Osteoblast (primary cell): Measurements from ENCODE around the gene TMBIM1. TPM values are rescaled to one million over a fixed set of nuclear protein-coding genes. Genes with fewer than 3 reads are reported as not detected.

Experiments used
- DNase-seq: peaks from one replicate; pipeline ENCODE4 v3.0.0; 2011; ENCODE audit warnings: low spot score, mixed read lengths; ENCODE audit not compliant: insufficient read length; ENCODE audit errors: missing footprints
- H2AFZ ChIP-seq: 2 replicates; pipeline ENCODE4 v1.6.0; 2011; ENCODE audit warnings: mild to moderate bottlenecking, low read length
- H3K27ac ChIP-seq: 2 replicates; pipeline ENCODE4 v1.5.1; 2011; ENCODE audit warnings: mild to moderate bottlenecking, low read depth, low read length, moderate library complexity
- H3K27me3 ChIP-seq: 2 replicates; pipeline ENCODE4 v1.6.0; 2012; ENCODE audit warnings: mild to moderate bottlenecking, control low read depth, inconsistent platforms, low read length, moderate library complexity; ENCODE audit not compliant: insufficient read depth
- H3K36me3 ChIP-seq: 2 replicates; pipeline ENCODE4 v1.5.1; 2011; ENCODE audit warnings: mild to moderate bottlenecking, low read length, control low read depth, moderate library complexity; ENCODE audit not compliant: insufficient read depth
- H3K4me1 ChIP-seq: 2 replicates; pipeline ENCODE4 v1.5.1; 2011; ENCODE audit warnings: mild to moderate bottlenecking, low read length, control low read depth, moderate library complexity; ENCODE audit not compliant: insufficient read depth
- H3K4me2 ChIP-seq: 2 replicates; pipeline ENCODE4 v1.6.0; 2011; ENCODE audit warnings: mild to moderate bottlenecking, low read length; ENCODE audit not compliant: insufficient read depth
- H3K4me3 ChIP-seq: fragments of 200-600 bp; sonication (generic); 3 replicates; pipeline ENCODE4 v1.5.1; 2012; ENCODE audit warnings: mild to moderate bottlenecking, low read length, inconsistent platforms; ENCODE audit not compliant: insufficient read depth
- H3K79me2 ChIP-seq: 2 replicates; pipeline ENCODE4 v1.6.0; 2012; ENCODE audit warnings: mild to moderate bottlenecking, low read length, control low read depth, inconsistent platforms; ENCODE audit not compliant: insufficient read depth
- H3K9me3 ChIP-seq: 2 replicates; pipeline ENCODE4 v1.5.1; 2011; ENCODE audit warnings: low read depth, low read length, control low read depth
- H4K20me1 ChIP-seq: 2 replicates; pipeline ENCODE4 v1.6.0; 2012; ENCODE audit warnings: mild to moderate bottlenecking, low read length, control low read depth; ENCODE audit not compliant: insufficient read depth
- CTCF ChIP-seq: IDR thresholded peaks from 2 replicates; pipeline ENCODE4 v1.5.1; 2011; ENCODE audit warnings: mild to moderate bottlenecking, low read depth, low read length, moderate library complexity; ENCODE audit errors: extremely low read depth
- total RNA-seq: library from RNA; depleted of rRNA; stranded (reverse); fragments of >200 nt; gene quantifications from 2 replicates; pipeline ENCODE4 v1.2.3, GENCODE V29; 2012

TMBIM1 gene
- total RNA-seq, 1 donor, result 155 TPM

DNA sequence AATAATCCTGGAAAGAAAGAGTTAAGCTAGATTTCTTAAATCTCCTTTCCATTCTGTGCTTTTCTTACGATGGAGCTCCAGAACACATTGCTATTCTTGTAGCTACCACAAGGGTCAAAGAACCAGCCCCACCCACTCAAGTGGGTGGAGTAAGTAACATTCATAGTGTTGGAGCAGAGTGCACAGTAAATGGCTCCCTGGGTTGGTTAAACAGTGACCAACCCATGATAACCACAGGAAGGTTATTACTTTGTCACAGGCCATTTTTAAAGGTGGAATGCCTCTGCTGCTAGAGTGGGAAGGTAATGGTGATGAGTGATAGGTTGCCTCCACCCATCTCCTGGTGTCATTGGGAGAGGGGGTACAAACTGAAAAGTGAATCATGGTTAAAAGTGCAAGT is 61.4 kb downstream of the TMBIM1 start:
- Histone ChIP-seq H3K4me2 (no peak overlapping the region), H3K36me3 (peaks cover 86% of the 10 kb centered on the region), H3K79me2 (peaks cover 68% of the 10 kb centered on the region), H3K4me1 (peaks cover 36% of the 10 kb centered on the region), H3K4me3 (no peak overlapping the region), H3K27me3 (no peaks in the 10 kb centered on the region), H4K20me1 (peaks cover 8% of the 10 kb centered on the region), H3K9me3 (no peaks in the 10 kb centered on the region), H2AFZ (no peak overlapping the region), H3K27ac (peak overlapping the region; percentile 58)
- peak; percentile 27 for TF ChIP-seq CTCF
- DNase-seq, result peak; percentile 55

DNA sequence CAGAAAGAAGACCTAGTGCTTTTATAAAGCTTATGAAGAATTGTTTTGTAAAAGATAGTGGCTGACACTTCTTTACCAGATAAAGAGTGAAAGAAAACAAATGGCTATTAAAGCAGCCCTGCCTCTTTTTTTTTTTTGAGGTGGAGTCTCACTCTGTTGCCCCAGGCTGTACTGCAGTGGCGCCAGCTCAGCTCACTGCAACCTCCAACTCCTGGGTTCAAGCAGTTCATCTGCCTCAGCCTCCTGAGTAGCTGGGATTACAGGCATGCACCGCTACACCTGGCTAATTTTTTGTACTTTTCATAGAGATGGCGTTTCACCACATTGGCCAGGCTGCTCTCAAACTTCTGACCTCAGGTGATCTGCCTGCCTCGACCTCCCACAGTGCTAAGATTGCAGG is 62.5 kb downstream of the TMBIM1 start:
- peaks cover 70% of the 10 kb centered on the region for H3K79me2 ChIP-seq
- peak overlapping the region; percentile 73 for H3K27ac ChIP-seq

GRCh38 chr2:218229239-218229638 is 63.1 kb downstream of the TMBIM1 start:
- H3K9me3 ChIP-seq, result no peaks in the 10 kb centered on the region
- peaks cover 23% of the 10 kb centered on the region for H4K20me1 ChIP-seq
- no peak for TF ChIP-seq CTCF
- no peak overlapping the region for H2AFZ ChIP-seq
- no peak overlapping the region for H3K4me3 ChIP-seq
- H3K27ac ChIP-seq, result peak overlapping the region; percentile 73
- peaks cover 70% of the 10 kb centered on the region for H3K79me2 ChIP-seq
- H3K36me3 ChIP-seq, result peaks cover 86% of the 10 kb centered on the region
- H3K4me1 ChIP-seq, result peaks cover 36% of the 10 kb centered on the region
- DNase-seq, result peak; percentile 85
- H3K4me2 ChIP-seq, result peak overlapping the region; percentile 61
- no peaks in the 10 kb centered on the region for H3K27me3 ChIP-seq

More for the DNA sequence above, 62.5 kb downstream of the TMBIM1 start:
- Histone ChIP-seq H3K27me3 (no peaks in the 10 kb centered on the region), H3K9me3 (no peaks in the 10 kb centered on the region), H3K36me3 (peaks cover 86% of the 10 kb centered on the region), H3K4me1 (peaks cover 36% of the 10 kb centered on the region), H3K4me3 (no peak overlapping the region), H4K20me1 (peaks cover 17% of the 10 kb centered on the region), H3K4me2 (peak overlapping the region; percentile 61), H2AFZ (no peak overlapping the region)
- no peak for DNase-seq
- TF ChIP-seq CTCF, result no peak

DNA sequence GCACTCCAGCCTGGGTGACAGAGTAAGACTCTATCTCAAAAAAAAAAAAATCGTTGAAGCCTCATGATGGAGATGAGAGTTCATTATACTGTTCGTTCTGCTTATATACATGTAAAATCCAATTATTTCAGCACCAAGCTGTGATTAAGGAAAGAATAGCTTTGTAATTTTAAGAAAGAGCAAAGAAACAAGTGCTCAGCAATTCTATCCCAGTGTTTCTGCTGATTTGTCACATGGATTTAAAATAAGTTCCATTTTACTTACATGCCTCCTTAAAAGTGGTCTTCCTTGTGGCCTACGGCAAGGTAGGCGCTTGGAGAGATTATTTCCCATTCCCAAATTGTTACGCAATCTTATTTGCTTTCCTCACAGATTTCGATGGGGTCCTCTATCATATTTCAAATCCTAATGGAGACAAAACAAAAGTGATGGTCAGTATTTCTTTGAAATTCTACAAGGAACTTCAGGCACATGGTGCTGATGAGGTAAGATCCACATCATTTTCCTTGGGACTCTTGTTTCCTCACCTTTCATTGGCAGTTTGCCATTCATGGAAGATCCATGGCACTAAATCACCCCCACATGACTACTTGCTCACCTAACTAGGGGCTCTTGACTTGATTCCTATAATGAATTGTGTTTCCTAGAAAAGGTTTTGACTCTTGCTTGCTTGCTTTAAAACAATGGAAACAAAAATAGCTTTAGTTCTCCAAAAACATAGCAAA is 63.8 kb downstream of the TMBIM1 start:
- DNase-seq, result peak; percentile 48

More for the DNA sequence above, 63.8 kb downstream of the TMBIM1 start:
- Histone ChIP-seq H4K20me1 (peaks cover 28% of the 10 kb centered on the region), H2AFZ (no peak overlapping the region), H3K9me3 (no peaks in the 10 kb centered on the region), H3K27me3 (no peaks in the 10 kb centered on the region), H3K4me2 (peak overlapping the region; percentile 61), H3K36me3 (peaks cover 83% of the 10 kb centered on the region), H3K79me2 (peaks cover 71% of the 10 kb centered on the region), H3K4me3 (peak overlapping the region; percentile 11), H3K27ac (peak overlapping the region; percentile 73), H3K4me1 (peaks cover 36% of the 10 kb centered on the region)
- no peak for TF ChIP-seq CTCF
